Renal cortex interstitium (tissue), 11 donors: ENCODE data around the gene LGALS3BP. TPM values are rescaled to one million over a fixed set of nuclear protein-coding genes. Genes with fewer than 3 reads are reported as not detected.

Source experiments
- DNase-seq, 11 donors: peaks; one replicate each; pipeline ENCODE4 v3.0.0-alpha.2; 2013; ENCODE audit warnings: low read depth in 9 of 11, low spot score in 4 of 11; ENCODE audit errors: extremely low read depth in 1 of 11
- polyA plus RNA-seq, 3 donors: library from polyadenylated mRNA; unstranded; fragments of 120-200 nt; gene quantifications; one replicate each; pipeline ENCODE4 v1.2.1, GENCODE V29; 2013; ENCODE audit not compliant: insufficient read length in 3 of 3

Gene LGALS3BP
- polyA plus RNA-seq, 3 donors = 104 to 161 (median 125) TPM

- DNase-seq = no peak
Observed at GRCh38 chr17:79003661-79004411, 24.1 kb upstream of the LGALS3BP start.

GRCh38 chr17:79002796-79003593 is 23.3 kb upstream of the LGALS3BP start:
- no peak for DNase-seq

GRCh38 chr17:79002291-79002690 is 22.6 kb upstream of the LGALS3BP start:
- DNase-seq = no peak

- DNase-seq = no peak
Observed at GRCh38 chr17:79001190-79002020, 21.7 kb upstream of the LGALS3BP start.

GRCh38 chr17:79000396-79001189 is 20.9 kb upstream of the LGALS3BP start:
- DNase-seq = no peak

- no peak for DNase-seq
Observed at GRCh38 chr17:78999947-79000395, 20.2 kb upstream of the LGALS3BP start.

GRCh38 chr17:78999056-78999768 is 19.5 kb upstream of the LGALS3BP start:
- no peak for DNase-seq

GRCh38 chr17:78998311-78999055 is 18.8 kb upstream of the LGALS3BP start:
- DNase-seq = no peak

GRCh38 chr17:78997881-78998280 is 18.2 kb upstream of the LGALS3BP start:
- DNase-seq = no peak

- DNase-seq = no peak
Observed at GRCh38 chr17:78997231-78997741, 17.6 kb upstream of the LGALS3BP start.

- DNase-seq = no peak
Observed at GRCh38 chr17:78996781-78997201, 17.1 kb upstream of the LGALS3BP start.

- DNase-seq = no peak
Observed at GRCh38 chr17:78995761-78996451, 16.2 kb upstream of the LGALS3BP start.

GRCh38 chr17:78995022-78995760 is 15.5 kb upstream of the LGALS3BP start:
- no peak for DNase-seq

- no peak for DNase-seq
Observed at GRCh38 chr17:78993981-78994671, 14.4 kb upstream of the LGALS3BP start.

- DNase-seq = no peak
Observed at GRCh38 chr17:78993241-78993956, 13.7 kb upstream of the LGALS3BP start.
